ENCODE results near the gene ARF3.

DNA sequence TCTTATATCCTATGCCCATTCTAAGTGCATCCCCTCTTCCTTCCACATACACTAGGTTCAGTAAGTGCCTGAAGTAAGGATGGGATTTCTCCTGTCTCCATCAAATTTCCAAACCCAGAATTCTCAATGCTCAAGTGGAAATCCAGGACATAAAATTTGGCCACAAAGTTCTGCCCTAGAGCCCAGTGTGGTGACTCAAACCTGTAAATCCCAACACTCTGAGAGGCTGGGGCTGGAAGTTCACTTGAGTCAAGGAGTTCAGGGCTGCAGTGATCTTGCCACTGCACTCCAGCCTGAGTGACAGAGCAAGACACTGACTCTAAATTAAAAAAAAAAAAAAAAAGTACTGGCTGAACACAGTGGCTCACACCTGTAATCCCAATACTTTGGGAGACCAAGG is 4.5 kb upstream of the ARF3 start:
- no peak for TF ChIP-seq POLR2AphosphoS5 (IDR thresholded peaks at IDR 0.05; ENCODE audit: low read depth, low read length)
- TF ChIP-seq POLR2A (IDR thresholded peaks at IDR 0.05; ENCODE audit: low read depth, low read length): no peak
- TF ChIP-seq SPI1 (IDR thresholded peaks at IDR 0.05; ENCODE audit: low read depth, low read length): no peak
- TF ChIP-seq TAF1 (IDR thresholded peaks at IDR 0.05; ENCODE audit: low read depth, low read length): no peak
- no peak for TF ChIP-seq PAX5 (IDR thresholded peaks at IDR 0.05; ENCODE audit: insufficient read depth, low read length, severe bottlenecking)
